Stimulated activated CD4-positive, alpha-beta T cell treated with anti-CD3 and anti-CD28 coated beads, Interleukin-2, amount 100 ng/mL, for 48 hours (primary cell): ENCODE results near the gene ESRRB.
"Not testable (repeated sequence)": the region's sequence is repeated elsewhere in the genome, so short reads cannot be mapped to it uniquely, and the experiment has no call there.

ENCODE experiments used
- DNase-seq, 2 donors: peaks; one replicate each; pipeline ENCODE4 v3.0.0-alpha.2; 2020

ESRRB gene

GRCh38 chr14:76498463-76498935 lies 122.6 kb downstream of the ESRRB start:
- no peak for DNase-seq

GRCh38 chr14:76498976-76499375 lies 123.0 kb downstream of the ESRRB start:
- no peak for DNase-seq

GRCh38 chr14:76499399-76499798 lies 123.5 kb downstream of the ESRRB start:
- no peak for DNase-seq

DNA sequence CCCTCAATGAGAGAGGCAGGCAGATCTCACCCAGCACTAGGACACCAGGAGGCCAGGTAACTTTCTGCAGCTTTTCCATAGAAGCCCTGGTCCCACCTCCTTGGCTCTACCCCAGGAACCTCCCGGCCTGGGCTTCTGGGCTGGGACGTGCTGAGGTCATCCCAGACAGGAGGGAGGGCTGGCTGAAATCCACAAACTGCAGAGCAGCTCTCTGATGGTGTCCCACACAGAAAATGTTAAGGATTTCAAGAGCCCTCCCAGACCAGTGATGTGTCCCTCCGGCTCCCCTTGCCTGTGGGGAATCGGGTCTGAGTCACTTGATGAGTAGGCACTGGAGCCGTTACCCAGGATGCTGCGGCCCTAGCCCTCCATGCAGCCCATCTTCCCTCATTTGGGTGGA lies 124.1 kb downstream of the ESRRB start:
- no peak for DNase-seq

- DNase-seq: no peak
Measured at GRCh38 chr14:76500480-76500879, 124.5 kb downstream of the ESRRB start.

GRCh38 chr14:76501156-76501720 lies 125.3 kb downstream of the ESRRB start:
- DNase-seq: no peak

GRCh38 chr14:76502219-76502618 lies 126.3 kb downstream of the ESRRB start:
- no peak for DNase-seq

DNA sequence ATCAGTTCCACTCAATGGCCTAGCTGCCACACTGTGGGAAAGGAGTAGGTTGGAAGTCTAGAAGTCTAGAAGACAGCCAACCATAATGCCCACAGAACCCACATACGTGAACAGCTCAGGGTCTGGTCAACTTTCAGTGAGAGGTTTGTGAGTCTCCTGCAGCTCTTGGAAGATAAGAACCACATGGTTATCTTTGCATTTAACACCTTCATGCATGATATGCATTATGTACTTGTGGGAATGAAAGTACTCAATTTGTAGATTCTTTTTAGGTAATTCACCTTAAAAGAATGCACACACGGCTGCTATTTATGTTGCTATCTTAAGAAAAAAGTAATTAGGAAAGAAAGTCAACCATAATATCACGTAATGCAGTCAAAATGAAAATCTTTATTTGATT lies 126.7 kb downstream of the ESRRB start:
- no peak for DNase-seq

- DNase-seq: no peak
Measured at GRCh38 chr14:76509311-76509710, 133.4 kb downstream of the ESRRB start.

- DNase-seq: no peak
Measured at GRCh38 chr14:76510181-76510580, 134.2 kb downstream of the ESRRB start.

- no peak for DNase-seq
Measured at GRCh38 chr14:76514213-76514998, 138.5 kb downstream of the ESRRB start.

- DNase-seq: no peak
Measured at GRCh38 chr14:76516884-76517283, 140.9 kb downstream of the ESRRB start.

- no peak for DNase-seq
Measured at GRCh38 chr14:76518366-76518765, 142.4 kb downstream of the ESRRB start.

DNA sequence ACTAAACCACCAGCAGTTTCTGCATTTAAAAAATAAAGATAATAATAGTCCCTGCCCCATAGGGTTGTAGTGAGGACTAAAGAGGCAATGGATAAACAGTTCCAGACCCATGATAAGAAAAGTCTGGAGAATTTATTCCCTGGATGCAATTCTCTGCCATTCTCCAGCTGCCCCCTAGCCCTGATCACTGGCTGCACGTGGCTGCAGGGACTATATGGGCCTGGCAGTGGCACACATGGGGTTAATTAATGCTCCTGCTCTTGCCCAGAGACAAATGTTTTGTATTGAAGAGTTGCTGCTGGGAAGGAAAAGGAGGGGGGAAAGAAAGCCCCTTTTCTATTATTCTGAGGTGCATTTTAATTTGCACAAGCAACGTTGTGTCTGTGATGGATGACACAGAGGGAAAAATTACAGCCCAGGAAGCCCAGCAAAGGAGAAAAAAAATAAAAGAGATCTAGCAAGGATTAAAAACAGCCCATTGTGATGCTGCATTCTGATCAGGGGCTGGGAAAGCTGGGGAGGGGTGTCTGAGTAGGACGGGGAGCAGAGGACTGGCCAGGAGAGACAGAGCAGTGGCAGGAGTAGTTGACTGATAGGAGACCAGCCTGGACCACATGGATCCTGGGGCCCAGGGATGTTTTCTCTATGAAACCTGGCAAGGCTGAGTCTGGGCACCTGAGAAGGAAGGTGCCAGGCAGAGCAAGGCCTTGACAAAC lies 149.3 kb downstream of the ESRRB start:
- DNase-seq: no peak

GRCh38 chr14:76531085-76531484 lies 155.1 kb downstream of the ESRRB start:
- no peak for DNase-seq

DNA sequence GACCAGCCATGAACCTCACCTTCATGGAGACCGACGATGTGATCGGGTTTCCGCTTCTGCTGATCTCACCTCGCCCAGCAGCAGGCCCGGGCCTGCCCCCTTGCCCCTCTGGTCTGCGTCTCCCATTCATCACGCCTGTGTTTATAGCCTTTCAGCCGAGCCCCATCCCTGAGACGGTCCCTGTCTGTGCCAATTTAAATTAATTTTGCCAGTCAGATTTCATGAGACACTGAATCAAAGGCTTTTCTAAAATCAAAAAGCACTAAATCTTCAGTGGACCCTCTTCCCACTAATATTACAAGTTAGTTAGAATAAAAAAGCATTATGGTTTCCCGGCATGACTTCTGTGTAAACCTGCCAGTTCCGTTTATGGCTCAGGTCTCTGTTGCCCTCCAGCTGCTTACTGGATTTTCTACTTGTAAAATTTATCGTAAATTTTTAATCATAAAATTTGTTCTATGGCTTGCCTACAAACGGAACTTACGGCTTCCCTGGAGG lies 155.9 kb downstream of the ESRRB start:
- no peak for DNase-seq

- DNase-seq: not testable (repeated sequence)
Measured at GRCh38 chr14:76536636-76537035, 160.7 kb downstream of the ESRRB start.

- DNase-seq: no peak
Measured at GRCh38 chr14:76537906-76538647, 162.1 kb downstream of the ESRRB start.

DNA sequence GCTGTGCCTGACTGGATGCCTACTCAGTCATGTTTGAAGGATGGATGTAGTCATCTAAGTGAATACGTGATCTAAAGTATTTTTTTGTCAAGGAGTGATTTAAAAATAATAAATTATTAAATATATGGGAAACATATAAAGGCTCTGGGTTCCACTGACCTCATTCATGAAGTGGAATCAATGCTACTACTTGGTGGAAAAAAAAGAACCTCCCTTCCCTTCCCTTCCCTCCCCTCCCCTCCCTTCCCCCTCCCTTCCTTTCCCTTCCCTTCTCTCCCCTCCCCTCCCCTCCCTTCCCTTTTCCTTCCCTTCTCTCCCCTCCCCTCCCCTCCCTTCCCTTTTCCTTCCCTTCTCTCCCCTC lies 162.7 kb downstream of the ESRRB start:
- DNase-seq: no peak

DNA sequence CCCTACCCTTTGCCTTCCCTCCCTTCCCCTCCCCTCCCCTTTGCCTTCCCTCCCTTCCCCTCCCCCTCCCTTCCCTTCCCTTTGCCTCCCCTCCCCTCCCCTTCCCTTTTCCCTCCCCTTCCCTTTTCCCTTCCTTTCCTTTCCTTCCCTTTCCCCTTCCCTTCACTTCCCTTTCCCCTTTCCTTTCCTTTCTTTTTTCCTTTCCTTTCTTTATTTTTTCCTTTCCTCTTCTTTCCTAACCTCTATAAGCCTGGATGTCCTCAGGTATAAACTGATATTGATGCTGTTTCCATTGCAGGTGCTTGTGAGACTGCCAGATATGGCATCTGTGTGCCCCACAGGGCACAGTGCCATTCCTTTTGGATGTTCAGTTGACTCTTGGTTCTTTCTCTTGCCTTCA lies 163.2 kb downstream of the ESRRB start:
- no peak for DNase-seq

- no peak for DNase-seq
Measured at GRCh38 chr14:76541594-76542219, 165.8 kb downstream of the ESRRB start.

GRCh38 chr14:76546426-76547221 lies 170.7 kb downstream of the ESRRB start:
- peak in 1 of 2 donors; percentile 14 for DNase-seq
